ENCODE measurements around the gene PCYT2.

The PCYT2 gene

GRCh38 chr17:81942167-81942553 lies 31.0 kb upstream of the PCYT2 start:
- no peaks in the 10 kb centered on the region for H3K9me3 ChIP-seq (ENCODE audit: low read length)
- H3K27me3 ChIP-seq (ENCODE audit: insufficient read depth, low read length), result peaks cover 6% of the 10 kb centered on the region; the same call in 1 of the 2 replicates
- no peak overlapping the region for H2AFZ ChIP-seq (ENCODE audit: low read length)
- H3K4me1 ChIP-seq (ENCODE audit: insufficient read depth, low read length, severe bottlenecking), result peaks cover 11% of the 10 kb centered on the region
- no peaks in the 10 kb centered on the region for H3K9me2 ChIP-seq (ENCODE audit: low read depth, low read length)
- H4K20me1 ChIP-seq (ENCODE audit: insufficient read depth, low read length), result no peaks in the 10 kb centered on the region
- H3K79me2 ChIP-seq (ENCODE audit: insufficient read depth, low read length), result no peaks in the 10 kb centered on the region
- H3F3A ChIP-seq (ENCODE audit: insufficient read depth, low read length), result no peaks in the 10 kb centered on the region
- no peak overlapping the region for H3K4me2 ChIP-seq (ENCODE audit: low read length)
- no peak overlapping the region for H3K4me3 ChIP-seq (ENCODE audit: low read depth, low read length, poor library complexity, severe bottlenecking)
- H3K27ac ChIP-seq (ENCODE audit: low read depth, low read length, poor library complexity, severe bottlenecking), result no peak overlapping the region
- H3K36me3 ChIP-seq (ENCODE audit: insufficient read depth, low read length), result no peaks in the 10 kb centered on the region
- H3K9ac ChIP-seq (ENCODE audit: low read length), result no peak overlapping the region
- TF ChIP-seq CTCF (IDR thresholded peaks at IDR 0.05; ENCODE audit: low read length) (no peak), EZH2 (IDR thresholded peaks at IDR 0.05; ENCODE audit: borderline replicate concordance, low read length) (no peak)

GRCh38 chr17:81941484-81942166 lies 30.4 kb upstream of the PCYT2 start:
- Histone ChIP-seq H3K4me1 (ENCODE audit: insufficient read depth, low read length, severe bottlenecking) (peaks cover 15% of the 10 kb centered on the region), H3K36me3 (ENCODE audit: insufficient read depth, low read length) (no peaks in the 10 kb centered on the region), H4K20me1 (ENCODE audit: insufficient read depth, low read length) (no peaks in the 10 kb centered on the region), H3K27me3 (ENCODE audit: insufficient read depth, low read length) (0 out of 2 replicates have a peak, but pooled peaks cover 6% of the 10 kb centered on the region), H3K27ac (ENCODE audit: low read depth, low read length, poor library complexity, severe bottlenecking) (no peak overlapping the region), H3K9ac (ENCODE audit: low read length) (no peak overlapping the region), H2AFZ (ENCODE audit: low read length) (no peak overlapping the region), H3F3A (ENCODE audit: insufficient read depth, low read length) (no peaks in the 10 kb centered on the region), H3K4me2 (ENCODE audit: low read length) (no peak overlapping the region), H3K9me2 (ENCODE audit: low read depth, low read length) (no peaks in the 10 kb centered on the region), H3K9me3 (ENCODE audit: low read length) (no peaks in the 10 kb centered on the region), H3K79me2 (ENCODE audit: insufficient read depth, low read length) (no peaks in the 10 kb centered on the region), H3K4me3 (ENCODE audit: low read depth, low read length, poor library complexity, severe bottlenecking) (no peak overlapping the region)
- TF ChIP-seq CTCF (IDR thresholded peaks at IDR 0.05; ENCODE audit: low read length) (no peak), EZH2 (IDR thresholded peaks at IDR 0.05; ENCODE audit: borderline replicate concordance, low read length) (no peak)

GRCh38 chr17:81940538-81941483 lies 29.6 kb upstream of the PCYT2 start:
- TF ChIP-seq EZH2 (IDR thresholded peaks at IDR 0.05; ENCODE audit: borderline replicate concordance, low read length), result no peak
- TF ChIP-seq CTCF (IDR thresholded peaks at IDR 0.05; ENCODE audit: low read length), result no peak
- H3K9me3 ChIP-seq (ENCODE audit: low read length), result no peaks in the 10 kb centered on the region
- no peaks in the 10 kb centered on the region for H4K20me1 ChIP-seq (ENCODE audit: insufficient read depth, low read length)
- no peak overlapping the region for H3K4me3 ChIP-seq (ENCODE audit: low read depth, low read length, poor library complexity, severe bottlenecking)
- no peak overlapping the region for H3K27ac ChIP-seq (ENCODE audit: low read depth, low read length, poor library complexity, severe bottlenecking)
- 0 out of 2 replicates have a peak, but pooled peaks cover 7% of the 10 kb centered on the region for H3K27me3 ChIP-seq (ENCODE audit: insufficient read depth, low read length)
- H2AFZ ChIP-seq (ENCODE audit: low read length), result no peak overlapping the region
- no peak overlapping the region for H3K9ac ChIP-seq (ENCODE audit: low read length)
- no peaks in the 10 kb centered on the region for H3K79me2 ChIP-seq (ENCODE audit: insufficient read depth, low read length)
- H3K4me1 ChIP-seq (ENCODE audit: insufficient read depth, low read length, severe bottlenecking), result peaks cover 18% of the 10 kb centered on the region
- no peaks in the 10 kb centered on the region for H3K36me3 ChIP-seq (ENCODE audit: insufficient read depth, low read length)
- no peaks in the 10 kb centered on the region for H3F3A ChIP-seq (ENCODE audit: insufficient read depth, low read length)
- no peak overlapping the region for H3K4me2 ChIP-seq (ENCODE audit: low read length)
- H3K9me2 ChIP-seq (ENCODE audit: low read depth, low read length), result no peaks in the 10 kb centered on the region

Measured in OCI-LY1 (cell line).